HG03066 (cell line): ENCODE measurements around the gene RAB10.
"Not testable (repeated sequence)": the region's sequence is repeated elsewhere in the genome, so short reads cannot be mapped to it uniquely, and the experiment has no call there.

Experiments
- ATAC-seq: cut with Tn5 transposase; IDR thresholded peaks from one replicate; pipeline ENCODE4 v1.9.1; 2021; ENCODE audit warnings: low read depth; ENCODE audit not compliant: unreplicated experiment

Gene RAB10

GRCh38 chr2:26033818-26034636 is at the start of gene RAB10:
RAB10 (plus strand) TSS chr2:26034084; CDS start chr2:26034609, 525 bp downstream.
- ATAC-seq: peak; percentile 76

GRCh38 chr2:25988134-25988533 is 45.8 kb upstream of the RAB10 start:
- ATAC-seq: no peak

GRCh38 chr2:25989154-25989553 is 44.7 kb upstream of the RAB10 start:
- no peak for ATAC-seq

GRCh38 chr2:25991965-25992364 is 41.9 kb upstream of the RAB10 start:
- ATAC-seq: no peak

- no peak for ATAC-seq
Measured at GRCh38 chr2:25992556-25992955, 41.3 kb upstream of the RAB10 start.

- no peak for ATAC-seq
Measured at GRCh38 chr2:25993049-25993448, 40.8 kb upstream of the RAB10 start.

GRCh38 chr2:25994509-25994908 is 39.4 kb upstream of the RAB10 start:
- no peak for ATAC-seq

- ATAC-seq: no peak
Measured at GRCh38 chr2:25996844-25997243, 37.0 kb upstream of the RAB10 start.

- ATAC-seq: not testable (repeated sequence)
Measured at GRCh38 chr2:25998816-25999383, 35.0 kb upstream of the RAB10 start.

- ATAC-seq: not testable (repeated sequence)
Measured at GRCh38 chr2:25999406-25999805, 34.5 kb upstream of the RAB10 start.

- ATAC-seq: no peak
Measured at GRCh38 chr2:26000561-26001082, 33.3 kb upstream of the RAB10 start.

- no peak for ATAC-seq
Measured at GRCh38 chr2:26001743-26002351, 32.0 kb upstream of the RAB10 start.

- no peak for ATAC-seq
Measured at GRCh38 chr2:26002632-26003310, 31.1 kb upstream of the RAB10 start.

- ATAC-seq: no peak
Measured at GRCh38 chr2:26008095-26008494, 25.8 kb upstream of the RAB10 start.

GRCh38 chr2:26008851-26009566 is 24.9 kb upstream of the RAB10 start:
- no peak for ATAC-seq

GRCh38 chr2:26009567-26009963 is 24.3 kb upstream of the RAB10 start:
- ATAC-seq: no peak

GRCh38 chr2:26010943-26011342 is 22.9 kb upstream of the RAB10 start:
- no peak for ATAC-seq

GRCh38 chr2:26011609-26011989 is 22.3 kb upstream of the RAB10 start:
- ATAC-seq: no peak

- ATAC-seq: no peak
Measured at GRCh38 chr2:26011990-26012856, 21.7 kb upstream of the RAB10 start.
